GM08714 (cell line): Measurements from ENCODE around the gene NUP98.
"Not testable (repeated sequence)": the region's sequence is repeated elsewhere in the genome, so short reads cannot be mapped to it uniquely, and the experiment has no call there.

Source experiments
- H3K4me3 ChIP-seq: fragments of 200-500 bp; sonication (Bioruptor generic); 2 replicates; pipeline ENCODE4 v1.5.1; 2014; ENCODE audit warnings: mild to moderate bottlenecking, low read length, inconsistent platforms
- ZNF274 ChIP-seq: IDR thresholded peaks from 2 replicates; pipeline ENCODE4 v1.6.1; 2012; ENCODE audit warnings: mild to moderate bottlenecking, low read depth, low read length

NUP98 gene

GRCh38 chr11:3796346-3796745, 1.0 kb downstream of the NUP98 start:
- no peak for TF ChIP-seq ZNF274
- H3K4me3 ChIP-seq = peak overlapping the region; percentile 91

- peak overlapping the region; percentile 91; the same call in 1 of the 2 replicates for H3K4me3 ChIP-seq
- no peak for TF ChIP-seq ZNF274
These were observed 1.4 kb downstream of the NUP98 start for GRCh38 chr11:3796002-3796311.

GRCh38 chr11:3795131-3796001, 2.0 kb downstream of the NUP98 start:
- no peak overlapping the region; the same call in 1 of the 2 replicates for H3K4me3 ChIP-seq
- no peak for TF ChIP-seq ZNF274

- not testable (repeated sequence) for H3K4me3 ChIP-seq
These were observed 3.0 kb downstream of the NUP98 start for GRCh38 chr11:3794387-3794786.

- no peak overlapping the region for H3K4me3 ChIP-seq
- TF ChIP-seq ZNF274 = no peak
These were observed 10.4 kb downstream of the NUP98 start for GRCh38 chr11:3786781-3787428.

- no peak overlapping the region for H3K4me3 ChIP-seq
- TF ChIP-seq ZNF274 = no peak
These were observed 13.7 kb downstream of the NUP98 start for GRCh38 chr11:3783611-3784010.

- TF ChIP-seq ZNF274 = no peak
- no peak overlapping the region for H3K4me3 ChIP-seq
These were observed 14.4 kb downstream of the NUP98 start for GRCh38 chr11:3782963-3783362.

GRCh38 chr11:3781423-3781822, 15.9 kb downstream of the NUP98 start:
- no peak overlapping the region for H3K4me3 ChIP-seq
- TF ChIP-seq ZNF274 = no peak

GRCh38 chr11:3775736-3776406, 21.5 kb downstream of the NUP98 start:
- TF ChIP-seq ZNF274 = no peak
- H3K4me3 ChIP-seq = no peak overlapping the region

- no peak overlapping the region for H3K4me3 ChIP-seq
- TF ChIP-seq ZNF274 = no peak
These were observed 24.2 kb downstream of the NUP98 start for GRCh38 chr11:3773180-3773579.

GRCh38 chr11:3767536-3767935, 29.8 kb downstream of the NUP98 start:
- no peak overlapping the region for H3K4me3 ChIP-seq
- no peak for TF ChIP-seq ZNF274

GRCh38 chr11:3766836-3767235, 30.5 kb downstream of the NUP98 start:
- H3K4me3 ChIP-seq = not testable (repeated sequence)

- TF ChIP-seq ZNF274 = no peak
- H3K4me3 ChIP-seq = no peak overlapping the region
These were observed 33.1 kb downstream of the NUP98 start for GRCh38 chr11:3764266-3764665.

- H3K4me3 ChIP-seq = no peak overlapping the region
- no peak for TF ChIP-seq ZNF274
These were observed 42.2 kb downstream of the NUP98 start for GRCh38 chr11:3755151-3755550.

GRCh38 chr11:3753110-3753509, 44.2 kb downstream of the NUP98 start:
- TF ChIP-seq ZNF274 = no peak
- H3K4me3 ChIP-seq = no peak overlapping the region
